ENCODE results near the gene PDE6B. TPM values are rescaled to one million over a fixed set of nuclear protein-coding genes. Genes with fewer than 3 reads are reported as not detected.

The PDE6B gene
- total and polyA plus RNA-seq, 3 experiments from 2014 or later, result 9.3 to 21.5 (median 10.1) TPM

DNA sequence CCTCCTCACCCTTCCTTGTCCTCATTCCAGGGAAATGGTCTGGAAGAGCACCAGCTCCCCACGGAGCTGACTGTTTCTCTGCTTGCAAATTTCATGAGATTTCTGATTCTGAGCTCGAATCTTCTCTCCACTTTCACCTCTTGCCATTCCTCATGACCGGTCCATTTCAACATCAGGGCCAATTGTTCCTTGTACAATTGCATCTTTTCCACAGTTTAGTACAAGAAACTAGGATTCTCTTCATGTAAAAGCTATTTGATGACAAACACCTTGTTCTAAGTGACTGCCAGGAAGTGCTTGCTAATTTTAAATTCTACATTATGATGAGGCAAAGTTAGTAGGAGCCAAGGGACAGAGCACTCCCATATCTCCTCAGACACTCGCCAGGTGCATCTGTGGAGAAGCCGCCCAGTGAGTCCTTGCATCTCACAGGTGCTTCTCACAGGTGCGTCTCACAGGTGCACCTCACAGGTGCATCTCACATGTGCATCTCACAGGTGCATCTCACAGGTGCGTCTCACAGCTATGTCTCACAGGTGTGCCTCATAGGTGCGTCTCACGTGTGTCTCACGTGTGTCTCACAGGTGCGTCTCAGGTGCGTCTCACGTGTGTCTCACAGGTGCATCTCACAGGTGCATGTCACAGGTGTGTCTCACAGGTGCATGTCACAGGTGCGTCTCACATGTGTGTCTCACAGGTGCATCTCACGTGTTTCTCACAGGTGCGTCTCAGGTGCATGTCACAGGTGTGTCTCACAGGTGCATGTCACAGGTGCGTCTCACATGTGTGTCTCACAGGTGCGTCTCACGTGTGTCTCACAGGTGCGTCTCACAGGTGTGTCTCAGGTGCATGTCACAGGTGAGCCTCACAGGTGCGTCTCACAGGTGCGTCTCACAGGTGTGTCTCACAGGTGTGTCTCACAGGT is 3.0 kb upstream of the PDE6B start:
- ChIA-PET POLR2A (no interaction called here), CTCF (no interaction called here)
- Histone ChIP-seq H3K27me3 (ENCODE audit: insufficient read depth, low read length, poor library complexity, severe bottlenecking) (no peaks in the 10 kb centered on the region), H3K9me3 (ENCODE audit: low read length) (no peaks in the 10 kb centered on the region), H3K27ac (ENCODE audit: low read depth, low read length) (no peak overlapping the region), H3K4me3 (ENCODE audit: low read length) (no peak overlapping the region), H3K4me1 (ENCODE audit: insufficient read depth, low read length) (no peaks in the 10 kb centered on the region), H3K36me3 (ENCODE audit: insufficient read depth, low read length) (no peaks in the 10 kb centered on the region)
- DNase-seq, result peak in 1 of 5 donors; percentile 15
- peaks cover 11 to 27% of the 10 kb centered on the region in 2 donors for H3K27me3 Mint-ChIP-seq
- H3K36me3 Mint-ChIP-seq, result no peaks in the 10 kb centered on the region
- peaks cover 0 to 2% (median 0%) of the 10 kb centered on the region in 5 donors for H3K9me3 Mint-ChIP-seq
- H3K4me3 Mint-ChIP-seq, result no peak overlapping the region
- H3K27ac Mint-ChIP-seq, result no peak overlapping the region
- no peaks in the 10 kb centered on the region for H3K4me1 Mint-ChIP-seq

DNA sequence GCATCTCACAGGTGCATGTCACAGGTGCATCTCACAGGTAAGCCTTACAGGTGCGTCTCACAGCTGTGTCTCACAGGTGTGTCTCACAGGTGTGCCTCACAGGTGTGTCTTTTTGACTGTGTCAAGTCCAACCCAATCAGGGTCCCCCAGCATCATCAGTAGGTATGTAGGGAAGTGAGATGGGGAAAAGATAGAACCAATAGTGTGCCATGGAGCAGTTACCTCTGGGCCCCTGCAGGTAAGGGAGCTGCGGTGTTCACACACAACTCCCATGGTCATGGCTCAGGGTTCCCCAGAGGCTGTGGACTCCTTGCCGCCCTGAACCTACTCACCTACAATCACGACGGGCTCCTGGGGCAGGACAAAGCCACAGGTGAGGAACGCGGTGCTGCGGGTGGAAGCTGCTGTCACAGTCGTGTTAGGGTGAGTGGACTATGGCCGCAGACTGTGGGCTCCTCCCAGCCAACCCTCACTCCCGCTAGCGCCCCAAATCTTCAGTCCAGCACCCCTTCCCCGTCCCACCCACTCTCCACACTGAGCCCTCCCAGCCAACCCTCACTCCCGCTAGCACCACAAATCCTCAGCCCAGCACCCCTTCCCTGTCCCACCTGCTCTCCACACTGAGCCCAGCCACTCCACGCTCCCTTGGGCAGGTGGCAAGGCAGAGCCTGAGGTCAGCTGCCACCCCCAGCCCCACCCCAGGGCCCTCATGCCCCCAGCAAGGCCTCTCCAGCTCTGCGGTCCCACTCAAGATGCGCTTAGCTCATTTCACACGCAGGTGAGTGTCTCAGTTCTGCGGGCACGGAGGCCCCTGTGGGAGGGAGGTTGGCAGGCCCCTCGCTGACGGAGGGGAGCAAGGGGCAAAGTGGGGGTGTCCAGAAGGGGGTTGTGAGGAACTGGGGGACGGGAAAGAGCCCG is 2.1 kb upstream of the PDE6B start:
- peak in 1 of 5 donors; percentile 44 for DNase-seq
- H3K4me1 Mint-ChIP-seq, result no peaks in the 10 kb centered on the region
- H3K27me3 Mint-ChIP-seq, result peaks cover 6 to 19% of the 10 kb centered on the region in 2 donors
- H3K36me3 Mint-ChIP-seq, result no peaks in the 10 kb centered on the region
- H3K36me3 ChIP-seq (ENCODE audit: insufficient read depth, low read length), result no peaks in the 10 kb centered on the region
- H3K9me3 ChIP-seq (ENCODE audit: low read length), result no peaks in the 10 kb centered on the region
- no peak overlapping the region for H3K4me3 Mint-ChIP-seq
- no peak overlapping the region for H3K4me3 ChIP-seq (ENCODE audit: low read length)
- no peak overlapping the region for H3K27ac ChIP-seq (ENCODE audit: low read depth, low read length)
- peaks cover 0 to 2% (median 0%) of the 10 kb centered on the region in 5 donors for H3K9me3 Mint-ChIP-seq
- H3K4me1 ChIP-seq (ENCODE audit: insufficient read depth, low read length), result no peaks in the 10 kb centered on the region
- ChIA-PET CTCF (interaction anchor here (0.7 kb wide), 1 partner anchor 8 kb away, joined by 3 read pairs; no protein-coding TSS in a partner anchor), POLR2A (no interaction called here)
- H3K27ac Mint-ChIP-seq, result no peak overlapping the region
- no peaks in the 10 kb centered on the region for H3K27me3 ChIP-seq (ENCODE audit: insufficient read depth, low read length, poor library complexity, severe bottlenecking)

DNA sequence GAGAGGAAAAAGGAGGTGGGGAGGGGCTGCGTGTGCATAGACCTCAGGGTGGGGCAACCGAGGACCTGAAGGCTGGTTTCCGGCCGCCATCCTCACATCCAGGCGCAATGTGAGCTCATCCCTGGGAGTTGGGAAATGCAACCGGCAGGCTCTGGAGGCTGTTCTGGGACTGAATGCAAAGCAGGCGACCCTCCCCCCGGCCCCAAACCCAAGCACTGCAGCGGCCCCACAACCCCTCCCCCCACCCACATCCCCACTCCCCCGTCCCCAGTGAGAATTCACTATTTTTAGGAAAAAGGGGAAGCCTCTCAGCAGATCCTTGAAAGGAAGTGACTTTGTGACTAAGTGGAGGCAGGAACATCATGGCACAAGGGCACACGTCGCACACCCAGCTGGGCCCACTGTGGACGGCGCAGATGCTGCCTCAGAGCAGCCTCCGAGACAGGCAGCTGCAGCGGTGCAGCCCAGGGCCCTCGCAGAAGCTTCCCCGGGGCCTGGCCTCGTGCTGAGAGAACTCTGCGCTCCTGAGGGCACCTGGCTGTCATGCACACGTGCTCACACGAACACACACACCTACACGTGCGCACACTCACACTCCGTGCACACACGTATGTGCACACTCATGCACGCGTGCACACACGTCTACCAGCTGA is 1.3 kb upstream of the PDE6B start:
- H3K27ac Mint-ChIP-seq, result no peak overlapping the region
- Histone ChIP-seq H3K27ac (ENCODE audit: low read depth, low read length) (no peak overlapping the region), H3K36me3 (ENCODE audit: insufficient read depth, low read length) (no peaks in the 10 kb centered on the region), H3K4me1 (ENCODE audit: insufficient read depth, low read length) (no peaks in the 10 kb centered on the region), H3K9me3 (ENCODE audit: low read length) (no peaks in the 10 kb centered on the region), H3K4me3 (ENCODE audit: low read length) (no peak overlapping the region), H3K27me3 (ENCODE audit: insufficient read depth, low read length, poor library complexity, severe bottlenecking) (no peaks in the 10 kb centered on the region)
- no peaks in the 10 kb centered on the region for H3K4me1 Mint-ChIP-seq
- H3K27me3 Mint-ChIP-seq, result peaks cover 4 to 18% of the 10 kb centered on the region in 2 donors
- ChIA-PET POLR2A (no interaction called here), CTCF (interaction anchor here (0.7 kb wide), 1 partner anchor 9 kb away, joined by 3 read pairs; no protein-coding TSS in a partner anchor)
- peak in 1 of 5 donors; percentile 9 for DNase-seq
- H3K36me3 Mint-ChIP-seq, result no peaks in the 10 kb centered on the region
- no peak overlapping the region for H3K4me3 Mint-ChIP-seq
- H3K9me3 Mint-ChIP-seq, result peaks cover 0 to 2% (median 0%) of the 10 kb centered on the region in 5 donors

DNA sequence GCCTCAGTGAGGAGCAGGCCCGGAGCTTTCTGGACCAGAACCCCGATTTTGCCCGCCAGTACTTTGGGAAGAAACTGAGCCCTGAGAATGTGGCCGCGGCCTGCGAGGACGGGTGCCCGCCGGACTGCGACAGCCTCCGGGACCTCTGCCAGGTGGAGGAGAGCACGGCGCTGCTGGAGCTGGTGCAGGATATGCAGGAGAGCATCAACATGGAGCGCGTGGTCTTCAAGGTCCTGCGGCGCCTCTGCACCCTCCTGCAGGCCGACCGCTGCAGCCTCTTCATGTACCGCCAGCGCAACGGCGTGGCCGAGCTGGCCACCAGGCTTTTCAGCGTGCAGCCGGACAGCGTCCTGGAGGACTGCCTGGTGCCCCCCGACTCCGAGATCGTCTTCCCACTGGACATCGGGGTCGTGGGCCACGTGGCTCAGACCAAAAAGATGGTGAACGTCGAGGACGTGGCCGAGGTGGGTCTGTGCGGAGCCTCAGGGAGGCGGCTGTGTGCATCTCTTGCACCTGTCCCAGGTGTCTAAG is 323 bp downstream of the PDE6B start:
- no peaks in the 10 kb centered on the region for H3K9me3 ChIP-seq (ENCODE audit: low read length)
- Mint-ChIP-seq H3K36me3 (no peaks in the 10 kb centered on the region), H3K9me3 (no peaks in the 10 kb centered on the region), H3K4me3 (no peak overlapping the region), H3K27ac (no peak overlapping the region), H3K4me1 (no peaks in the 10 kb centered on the region), H3K27me3 (peaks cover 4 to 9% of the 10 kb centered on the region in 2 donors)
- no peak overlapping the region for H3K27ac ChIP-seq (ENCODE audit: low read depth, low read length)
- H3K4me1 ChIP-seq (ENCODE audit: insufficient read depth, low read length), result no peaks in the 10 kb centered on the region
- H3K4me3 ChIP-seq (ENCODE audit: low read length), result no peak overlapping the region
- H3K27me3 ChIP-seq (ENCODE audit: insufficient read depth, low read length, poor library complexity, severe bottlenecking), result no peaks in the 10 kb centered on the region
- ChIA-PET CTCF (no interaction called here), POLR2A (no interaction called here)
- DNase-seq, result peak in 1 of 5 donors; percentile 37
- H3K36me3 ChIP-seq (ENCODE audit: insufficient read depth, low read length), result no peaks in the 10 kb centered on the region

DNA sequence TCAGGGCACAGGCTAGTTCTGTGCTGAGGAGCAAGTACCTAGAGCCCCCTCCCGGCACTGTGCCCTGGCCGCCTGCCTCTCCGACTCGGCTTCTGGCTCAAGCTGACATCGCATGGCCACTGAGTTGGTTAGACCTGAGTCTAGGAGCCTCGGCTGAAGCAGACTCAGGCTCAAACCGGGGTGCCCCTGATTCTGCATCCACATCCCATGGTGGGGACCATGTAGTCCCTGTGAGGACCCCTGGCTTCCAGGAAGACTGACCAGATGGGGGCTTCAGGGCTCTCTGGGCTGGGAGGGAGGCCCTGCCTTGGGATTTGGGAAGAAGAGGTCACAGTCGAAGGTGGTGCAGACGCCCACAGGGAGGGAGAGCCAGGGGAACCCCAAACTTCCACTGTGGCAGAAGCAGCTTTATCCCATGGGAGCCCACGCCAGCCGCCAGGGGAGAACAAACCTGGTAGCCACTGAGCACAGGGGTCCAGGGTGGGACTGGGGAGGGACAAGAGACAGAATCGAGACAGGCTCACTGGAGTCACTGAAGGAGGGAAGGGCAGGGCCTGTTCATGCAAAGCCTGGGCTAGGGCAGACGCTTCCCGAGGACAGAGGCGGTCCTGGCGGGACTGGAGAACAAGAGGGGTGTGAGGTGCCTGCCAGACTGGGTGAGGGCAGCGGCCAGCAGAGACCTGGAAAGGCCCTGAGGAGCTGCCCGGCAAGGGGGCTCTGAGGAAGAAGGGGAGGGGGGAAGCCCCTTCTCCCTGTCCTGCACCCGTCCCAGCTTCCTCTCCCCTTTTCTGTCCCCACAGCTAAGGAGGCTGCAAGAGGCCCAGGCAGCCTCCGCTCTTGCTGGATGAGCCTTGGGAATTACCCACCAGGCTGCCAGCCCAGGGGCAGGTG is 1.1 kb downstream of the PDE6B start:
- Histone ChIP-seq H3K4me1 (ENCODE audit: insufficient read depth, low read length) (no peaks in the 10 kb centered on the region), H3K9me3 (ENCODE audit: low read length) (no peaks in the 10 kb centered on the region), H3K36me3 (ENCODE audit: insufficient read depth, low read length) (no peaks in the 10 kb centered on the region), H3K27me3 (ENCODE audit: insufficient read depth, low read length, poor library complexity, severe bottlenecking) (no peaks in the 10 kb centered on the region), H3K27ac (ENCODE audit: low read depth, low read length) (no peak overlapping the region), H3K4me3 (ENCODE audit: low read length) (no peak overlapping the region)
- Mint-ChIP-seq H3K4me1 (no peaks in the 10 kb centered on the region), H3K27ac (no peak overlapping the region), H3K9me3 (no peaks in the 10 kb centered on the region), H3K36me3 (no peaks in the 10 kb centered on the region), H3K27me3 (peaks cover 4 to 8% of the 10 kb centered on the region in 2 donors), H3K4me3 (no peak overlapping the region)
- POLR2A ChIA-PET, result no interaction called here
- peak in 1 of 5 donors; percentile 41 for DNase-seq
- CTCF ChIA-PET, result no interaction called here

DNA sequence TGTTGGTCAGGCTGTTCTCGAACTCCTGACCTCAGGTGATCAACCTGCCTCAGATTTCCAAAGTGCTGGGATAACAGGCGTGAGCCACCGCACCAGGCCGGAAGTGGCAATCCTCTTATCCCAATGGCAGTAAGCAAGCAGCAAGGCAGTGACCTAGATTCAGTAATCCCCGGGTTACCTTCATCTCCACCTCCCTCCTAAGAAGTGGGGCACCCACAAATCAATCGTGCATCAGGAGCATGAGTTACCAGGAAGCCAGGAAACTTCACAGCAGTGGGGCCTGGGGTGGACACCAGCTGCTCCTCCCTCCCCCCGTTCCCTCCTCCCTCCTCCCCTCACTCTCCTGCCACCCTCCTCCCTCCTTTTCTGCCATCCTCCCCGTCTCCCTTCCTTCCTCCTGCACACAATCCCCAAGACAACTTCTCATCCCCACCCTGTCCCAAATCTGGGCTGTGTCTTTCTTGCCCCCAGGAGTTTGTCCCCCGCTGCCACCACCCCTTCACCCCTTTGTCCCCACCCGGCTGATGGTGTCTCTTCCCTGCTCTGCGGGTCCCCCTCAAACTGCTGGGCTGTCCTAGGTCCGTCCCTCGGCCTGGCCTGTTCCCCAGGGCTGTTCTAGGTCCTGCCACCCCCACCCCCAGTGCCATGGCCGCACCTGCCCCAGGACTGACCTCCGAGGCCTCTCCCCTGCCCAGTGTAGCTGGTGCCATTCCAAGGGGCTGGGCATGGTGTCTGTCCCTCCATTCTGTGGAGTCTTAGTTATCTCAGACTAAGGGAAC is 2.2 kb downstream of the PDE6B start:
- H3K4me1 Mint-ChIP-seq, result no peaks in the 10 kb centered on the region

More for the DNA sequence above, 2.2 kb downstream of the PDE6B start:
- no peak overlapping the region for H3K4me3 Mint-ChIP-seq
- POLR2A ChIA-PET, result no interaction called here
- Histone ChIP-seq H3K4me1 (ENCODE audit: insufficient read depth, low read length) (no peaks in the 10 kb centered on the region), H3K27me3 (ENCODE audit: insufficient read depth, low read length, poor library complexity, severe bottlenecking) (no peaks in the 10 kb centered on the region), H3K36me3 (ENCODE audit: insufficient read depth, low read length) (no peaks in the 10 kb centered on the region), H3K9me3 (ENCODE audit: low read length) (no peaks in the 10 kb centered on the region), H3K27ac (ENCODE audit: low read depth, low read length) (no peak overlapping the region), H3K4me3 (ENCODE audit: low read length) (no peak overlapping the region)
- no peak overlapping the region for H3K27ac Mint-ChIP-seq
- peaks cover 0 to 5% of the 10 kb centered on the region in 2 donors for H3K27me3 Mint-ChIP-seq
- H3K36me3 Mint-ChIP-seq, result no peaks in the 10 kb centered on the region
- DNase-seq, result peak in 1 of 5 donors; percentile 33
- CTCF ChIA-PET, result no interaction called here
- no peaks in the 10 kb centered on the region for H3K9me3 Mint-ChIP-seq

All from CD8-positive, alpha-beta memory T cell (primary cell).